HEK293 (cell line): ENCODE data around the gene AHCYL2.
"Not testable (repeated sequence)": the region's sequence is repeated elsewhere in the genome, so short reads cannot be mapped to it uniquely, and the experiment has no call there.

Experiments
- BCL11A ChIP-seq: fragments of 450-650 bp; formaldehyde crosslinking; IDR thresholded peaks from 2 replicates; pipeline ENCODE4 v1.5.1; 2016; ENCODE audit warnings: low read depth, missing biosample characterization, missing genetic modification characterization
- CTCF ChIP-seq: fragments of 450-650 bp; formaldehyde crosslinking; IDR thresholded peaks from 2 replicates; pipeline ENCODE4 v1.5.1; 2016; ENCODE audit warnings: missing biosample characterization, missing genetic modification characterization
- KLF16 ChIP-seq: fragments of 450-650 bp; formaldehyde crosslinking; IDR thresholded peaks from 2 replicates; pipeline ENCODE4 v1.5.1; 2017; ENCODE audit warnings: missing biosample characterization, missing genetic modification characterization
- MYNN ChIP-seq: fragments of 450-650 bp; formaldehyde crosslinking; IDR thresholded peaks from 2 replicates; pipeline ENCODE4 v1.5.1; 2016; ENCODE audit warnings: missing biosample characterization, missing genetic modification characterization, borderline replicate concordance
- REST ChIP-seq: fragments of 450-650 bp; formaldehyde crosslinking; IDR thresholded peaks from 2 replicates; pipeline ENCODE4 v1.5.1; 2016; ENCODE audit warnings: missing biosample characterization, missing genetic modification characterization
- TRIM28 ChIP-seq: IDR thresholded peaks from 2 replicates; pipeline ENCODE4 v1.6.1; 2011; ENCODE audit warnings: low read length, control low read depth, borderline replicate concordance
- YY1 ChIP-seq: fragments of 450-650 bp; formaldehyde crosslinking; IDR thresholded peaks from 2 replicates; pipeline ENCODE4 v1.5.1; 2018; ENCODE audit warnings: missing biosample characterization, missing genetic modification characterization
- ZNF629 ChIP-seq: fragments of 450-650 bp; formaldehyde crosslinking; IDR thresholded peaks from 2 replicates; pipeline ENCODE4 v1.5.1; 2017; ENCODE audit warnings: missing biosample characterization, missing genetic modification characterization

GRCh38 chr7:129447445-129447844 is 222.6 kb downstream of the AHCYL2 start:
- not testable (repeated sequence) for TF ChIP-seq CTCF (tag by site-specific recombination); KLF16 (tag by site-specific recombination); YY1; BCL11A (tag by site-specific recombination); MYNN (tag by site-specific recombination); TRIM28; REST (tag by site-specific recombination); ZNF629
